Fibroblast of mammary gland (primary cell): ENCODE data around the gene GPR146.
A peak's percentile ranks its signal among the peaks of the same experiment; 100 is the strongest.
"Not testable (repeated sequence)": the region's sequence is repeated elsewhere in the genome, so short reads cannot be mapped to it uniquely, and the experiment has no call there.

Source experiments
- DNase-seq: peaks from one replicate; pipeline ENCODE4 v3.0.0-alpha.2; 2010; ENCODE audit warnings: low read depth
- H3K4me3 ChIP-seq: 2 replicates; pipeline ENCODE4 v1.5.1; 2011; ENCODE audit warnings: low read depth, mild to moderate bottlenecking, low read length, moderate library complexity; ENCODE audit not compliant: control insufficient read depth
- TF ChIP-seq, protein P1 (sequence below): conservative IDR thresholded peaks from 2 replicates; pipeline ENCODE4 v1.5.1; 2011; ENCODE audit warnings: low read depth, low read length, inconsistent platforms; ENCODE audit not compliant: control insufficient read depth, insufficient read depth

The GPR146 gene

DNA sequence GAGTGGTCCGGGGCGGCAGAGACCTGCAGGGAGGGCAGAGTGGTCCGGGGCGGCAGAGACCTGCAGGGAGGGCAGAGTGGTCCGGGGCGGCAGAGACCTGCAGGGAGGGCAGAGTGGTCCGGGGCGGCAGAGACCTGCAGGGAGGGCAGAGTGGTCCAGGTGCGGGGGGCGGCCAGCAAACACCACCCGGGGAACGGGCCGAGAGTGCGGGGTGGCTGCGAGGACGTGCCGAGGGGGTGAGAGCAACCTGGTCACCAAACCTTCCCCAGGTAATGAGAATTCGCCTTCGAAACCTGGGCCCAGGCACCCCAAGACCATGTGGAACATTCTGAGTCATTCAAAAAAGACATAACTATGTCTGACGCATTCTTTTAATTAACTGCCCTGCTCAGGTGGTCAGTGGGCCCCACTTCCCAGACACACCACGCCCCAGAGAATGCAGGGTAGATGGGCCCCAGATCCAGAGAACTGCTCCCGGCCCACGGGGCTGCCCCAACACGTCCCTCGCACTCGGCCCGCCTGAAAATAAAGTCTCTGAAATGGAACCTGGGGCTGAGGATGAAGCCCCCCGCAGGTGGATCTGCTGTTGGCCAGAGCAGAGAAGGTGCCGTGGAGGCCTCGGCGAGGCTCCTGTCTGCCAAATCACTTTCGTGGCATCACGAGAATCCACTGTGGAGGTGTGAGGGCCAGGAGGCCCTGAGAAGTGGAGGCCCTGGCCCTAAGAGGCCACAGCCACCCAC is 12.5 kb upstream of the GPR146 start:
- TF ChIP-seq, protein P1, sequence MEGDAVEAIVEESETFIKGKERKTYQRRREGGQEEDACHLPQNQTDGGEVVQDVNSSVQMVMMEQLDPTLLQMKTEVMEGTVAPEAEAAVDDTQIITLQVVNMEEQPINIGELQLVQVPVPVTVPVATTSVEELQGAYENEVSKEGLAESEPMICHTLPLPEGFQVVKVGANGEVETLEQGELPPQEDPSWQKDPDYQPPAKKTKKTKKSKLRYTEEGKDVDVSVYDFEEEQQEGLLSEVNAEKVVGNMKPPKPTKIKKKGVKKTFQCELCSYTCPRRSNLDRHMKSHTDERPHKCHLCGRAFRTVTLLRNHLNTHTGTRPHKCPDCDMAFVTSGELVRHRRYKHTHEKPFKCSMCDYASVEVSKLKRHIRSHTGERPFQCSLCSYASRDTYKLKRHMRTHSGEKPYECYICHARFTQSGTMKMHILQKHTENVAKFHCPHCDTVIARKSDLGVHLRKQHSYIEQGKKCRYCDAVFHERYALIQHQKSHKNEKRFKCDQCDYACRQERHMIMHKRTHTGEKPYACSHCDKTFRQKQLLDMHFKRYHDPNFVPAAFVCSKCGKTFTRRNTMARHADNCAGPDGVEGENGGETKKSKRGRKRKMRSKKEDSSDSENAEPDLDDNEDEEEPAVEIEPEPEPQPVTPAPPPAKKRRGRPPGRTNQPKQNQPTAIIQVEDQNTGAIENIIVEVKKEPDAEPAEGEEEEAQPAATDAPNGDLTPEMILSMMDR = no peak
- no peak for DNase-seq
- no peak overlapping the region for H3K4me3 ChIP-seq

DNA sequence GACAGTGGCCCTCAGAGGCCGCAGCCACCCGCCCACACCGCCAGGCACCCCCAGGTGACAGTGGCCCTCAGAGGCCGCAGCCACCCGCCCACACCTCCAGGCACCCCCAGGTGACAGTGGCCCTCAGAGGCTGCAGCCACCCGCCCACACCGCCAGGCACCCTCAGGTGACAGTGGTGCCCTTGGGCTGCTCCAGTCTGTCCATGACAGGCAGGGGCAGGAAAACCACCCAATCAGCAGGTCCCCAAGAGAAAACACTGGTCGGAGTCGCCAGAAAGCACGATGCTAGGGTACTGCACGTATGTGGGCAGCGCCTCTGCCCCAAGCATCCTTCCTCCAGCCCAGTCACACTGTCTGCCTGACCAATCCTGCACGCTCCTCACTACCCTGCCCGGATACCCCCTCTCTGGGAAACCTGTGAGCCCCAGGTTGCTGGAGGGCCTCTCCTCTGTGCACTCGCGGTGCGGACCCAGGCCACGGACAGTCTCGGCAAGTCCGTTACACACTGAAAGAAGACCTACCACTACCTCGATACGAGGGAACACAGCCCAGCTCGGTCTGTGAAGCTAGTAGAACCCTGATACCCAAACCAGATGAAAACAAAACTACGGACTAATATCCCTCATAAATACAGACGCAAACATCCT is 11.7 kb upstream of the GPR146 start:
- H3K4me3 ChIP-seq = no peak overlapping the region
- no peak for DNase-seq
- TF ChIP-seq, protein P1 = no peak

DNA sequence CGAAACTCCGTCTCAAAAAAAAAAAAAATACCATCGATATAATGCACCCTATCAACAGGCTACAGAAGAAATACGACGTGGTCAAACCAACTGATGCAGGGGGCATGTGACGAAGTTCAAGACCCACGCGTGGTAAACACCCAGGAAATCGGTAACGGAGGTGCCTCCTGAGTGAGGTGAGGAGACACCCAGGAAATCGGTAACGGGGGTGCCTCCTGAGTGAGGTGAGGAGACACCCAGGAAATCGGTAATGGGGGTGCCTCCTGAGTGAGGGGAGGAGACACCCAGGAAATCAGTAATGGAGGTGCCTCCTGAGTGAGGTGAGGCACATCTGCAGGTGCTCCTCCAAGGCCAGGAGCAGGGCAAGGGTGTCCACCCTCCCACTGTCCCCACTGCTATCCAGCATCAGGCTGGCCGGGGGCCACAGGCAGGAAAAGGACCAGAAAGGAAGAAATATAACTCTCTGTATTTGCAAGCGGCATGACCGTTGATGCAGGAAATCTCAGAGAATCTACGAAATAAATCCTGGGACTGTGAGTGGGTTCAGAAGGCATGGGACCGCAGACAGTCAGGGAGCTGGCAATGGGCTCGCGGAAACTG is 10.7 kb upstream of the GPR146 start:
- no peak overlapping the region for H3K4me3 ChIP-seq
- TF ChIP-seq, protein P1 = no peak
- no peak for DNase-seq

DNA sequence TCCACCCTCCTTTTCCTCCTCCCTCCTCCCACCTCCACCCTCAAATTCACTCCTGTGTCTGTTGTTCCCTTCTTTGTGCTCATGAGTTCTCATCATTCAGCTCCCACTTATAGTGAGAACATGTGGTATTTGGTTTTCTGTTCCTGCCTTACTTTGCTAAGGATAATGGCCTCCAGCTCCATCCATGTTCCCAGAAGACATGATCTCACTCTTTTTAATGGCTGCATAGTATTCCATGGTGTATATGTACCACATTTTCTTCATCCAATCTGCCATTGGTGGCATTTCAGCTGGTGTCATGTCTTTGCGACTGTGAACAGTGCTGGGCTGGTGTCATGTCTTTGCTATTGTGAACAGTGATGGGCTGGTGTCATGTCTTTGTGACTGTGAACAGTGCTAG is 9.6 kb upstream of the GPR146 start:
- not testable (repeated sequence) for H3K4me3 ChIP-seq, DNase-seq

DNA sequence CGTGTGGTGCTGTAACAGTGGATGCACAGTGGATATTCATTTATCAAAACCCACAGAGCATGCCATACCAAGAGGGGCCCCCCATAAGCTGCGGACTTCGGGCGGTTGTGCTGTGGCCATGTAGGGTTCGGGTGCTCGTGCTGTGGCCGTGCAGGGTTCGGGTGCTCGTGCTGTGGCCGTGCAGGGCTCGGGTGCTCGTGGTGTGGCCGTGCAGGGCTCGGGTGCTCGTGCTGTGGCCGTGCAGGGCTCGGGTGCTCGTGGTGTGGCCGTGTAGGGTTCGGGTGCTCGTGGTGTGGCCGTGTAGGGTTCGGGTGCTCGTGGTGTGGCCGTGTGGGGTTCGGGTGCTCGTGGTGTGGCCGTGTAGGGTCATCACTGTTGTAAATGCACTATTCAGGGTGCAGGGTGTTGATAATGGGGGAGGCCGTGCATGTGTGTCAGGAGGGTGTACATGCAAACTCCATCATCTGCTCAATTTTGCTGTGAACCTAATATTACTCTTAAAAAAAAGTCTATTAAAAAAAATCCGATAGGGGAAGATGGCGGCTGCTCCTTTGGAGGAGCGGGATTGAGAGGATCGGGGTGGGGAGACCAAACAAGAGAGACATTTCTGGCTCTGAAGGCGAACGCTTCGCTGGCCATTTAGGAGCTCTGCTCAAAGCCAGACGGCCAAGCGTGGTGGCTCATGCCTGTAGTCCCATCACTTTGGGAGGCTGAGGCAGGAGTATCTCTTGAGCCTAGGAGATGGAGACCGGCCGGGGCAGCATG is 8.0 kb upstream of the GPR146 start:
- H3K4me3 ChIP-seq, DNase-seq: not testable (repeated sequence)

DNA sequence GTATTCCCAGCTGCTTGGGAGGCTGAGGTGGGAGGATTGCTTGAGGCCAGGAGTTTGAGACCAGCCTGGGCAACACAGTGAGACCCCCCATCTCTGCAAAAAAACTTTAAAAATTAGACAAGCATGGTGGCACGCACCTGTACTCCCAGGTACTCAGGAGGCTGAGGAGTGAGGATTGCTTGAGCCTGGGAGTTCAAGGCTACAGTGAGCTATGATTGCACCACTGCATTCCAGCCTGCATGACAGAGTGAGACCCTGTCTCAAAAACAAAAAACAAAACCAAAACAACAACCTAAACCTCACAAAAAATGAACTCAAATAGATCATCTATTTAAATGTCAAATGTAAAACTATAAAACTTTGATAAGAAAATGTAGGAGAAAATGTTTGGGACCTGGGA is 4.1 kb upstream of the GPR146 start:
- DNase-seq, H3K4me3 ChIP-seq: not testable (repeated sequence)

- H3K4me3 ChIP-seq = no peak overlapping the region
- TF ChIP-seq, protein P1 = no peak
- DNase-seq = peak; percentile 70
Measured at GRCh38 chr7:1040790-1041189, 3.6 kb upstream of the GPR146 start.
